Left lobe of liver (tissue), 2 donors: ENCODE data around the gene MMP25. TPM values are rescaled to one million over a fixed set of nuclear protein-coding genes. Genes with fewer than 3 reads are reported as not detected.
"Not testable (repeated sequence)": the region's sequence is repeated elsewhere in the genome, so short reads cannot be mapped to it uniquely, and the experiment has no call there.

ENCODE experiments used
- ATAC-seq: fragments of 200-7000 bp; cut with Tn5 transposase; one replicate; pipeline ENCODE4 v1.9.1; 2020; ENCODE audit warnings: mild to moderate bottlenecking, moderate library complexity
- DNase-seq: peaks from one replicate; pipeline ENCODE4 v3.0.0-alpha.2; 2020; ENCODE audit warnings: low spot score
- total RNA-seq: library from RNA; stranded (reverse); gene quantifications from one replicate; pipeline ENCODE4 v1.2.1, GENCODE V29; 2021
- donor health status: DM: no; HTN: no; CAD: no; lungs with moderate emphysema.
- donor health status: DM: no; HTN: yes; CAD: no.

Gene MMP25
- total RNA-seq, 1 donor from 2014 or later = 0.96 TPM

DNA sequence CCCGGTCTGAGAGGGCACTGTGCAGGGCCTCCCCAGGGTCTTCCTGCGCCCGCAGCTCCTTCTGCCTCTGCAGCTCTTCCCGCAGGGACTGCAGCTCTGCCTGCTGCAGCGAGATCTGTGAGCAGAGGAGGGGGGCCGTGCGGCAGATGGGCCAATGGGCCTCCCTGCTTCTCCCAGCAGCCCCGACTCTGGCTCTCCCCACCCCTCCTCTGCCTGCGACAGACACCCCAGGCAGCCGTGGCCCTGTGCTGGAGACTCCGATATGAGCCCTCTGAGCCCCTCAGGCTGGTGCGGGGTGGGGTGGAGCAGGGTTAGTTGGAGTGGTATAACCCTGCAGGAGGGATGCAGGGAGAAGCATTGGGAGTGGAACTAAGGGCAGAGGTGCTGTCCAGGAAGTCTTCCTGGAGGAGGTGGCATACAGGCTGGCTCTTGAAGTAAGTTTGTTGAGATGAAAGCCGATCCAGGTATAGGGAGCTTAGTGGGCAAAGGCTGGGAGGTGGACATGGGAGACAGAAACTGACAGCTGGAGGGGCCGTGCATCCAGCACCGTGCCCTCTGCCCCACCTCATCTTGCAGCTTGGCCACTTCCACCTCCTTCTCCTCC lies 17.5 kb upstream of the MMP25 start:
- no peak for DNase-seq

DNA sequence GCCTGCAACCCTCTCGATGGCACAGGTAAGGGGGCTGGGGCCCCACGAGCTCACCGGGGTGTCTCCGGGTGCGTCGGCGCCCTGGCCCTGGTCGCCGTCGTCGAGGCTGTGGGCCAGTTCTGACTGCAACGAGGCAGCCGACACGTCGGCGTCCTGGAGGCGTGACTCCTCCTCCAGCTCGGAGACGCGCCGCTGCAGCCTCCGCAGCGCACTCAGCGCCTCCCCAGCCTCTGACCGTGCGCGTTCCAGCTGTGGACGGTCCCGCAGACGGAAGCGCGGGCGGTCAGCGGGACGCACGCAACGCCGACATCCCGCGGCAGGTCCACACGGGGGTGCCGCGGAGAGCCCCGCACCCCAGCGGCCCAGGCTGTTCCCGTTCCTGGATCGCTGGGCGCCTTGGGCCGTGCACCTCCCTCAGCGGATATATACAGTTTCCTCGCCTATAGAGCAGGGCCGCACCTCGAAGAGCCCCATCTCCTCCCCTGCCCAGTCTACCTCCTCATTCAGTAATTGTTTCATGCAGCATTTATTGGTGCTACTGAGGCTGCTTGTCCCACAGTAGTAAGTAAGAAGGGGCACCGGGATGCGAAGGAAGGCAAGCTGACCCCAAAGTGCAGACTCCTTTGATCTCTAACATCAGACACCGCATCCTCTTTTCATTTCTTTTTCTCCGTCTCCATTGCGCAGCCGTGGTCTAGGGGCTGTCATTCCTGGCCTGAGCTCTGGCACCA lies 16.7 kb upstream of the MMP25 start:
- DNase-seq = no peak
- no peak for ATAC-seq

More for the DNA sequence above, 17.5 kb upstream of the MMP25 start:
- ATAC-seq = no peak

GRCh38 chr16:3030222-3031212 lies 15.8 kb upstream of the MMP25 start:
- DNase-seq = no peak
- ATAC-seq = no peak

GRCh38 chr16:3032624-3033023 lies 13.7 kb upstream of the MMP25 start:
- DNase-seq (no peak), ATAC-seq (no peak)

- no peak for ATAC-seq
- DNase-seq = no peak
These were observed 10.9 kb upstream of the MMP25 start for GRCh38 chr16:3035289-3035971.

GRCh38 chr16:3035972-3036725 lies 10.2 kb upstream of the MMP25 start:
- no peak for DNase-seq
- no peak for ATAC-seq

DNA sequence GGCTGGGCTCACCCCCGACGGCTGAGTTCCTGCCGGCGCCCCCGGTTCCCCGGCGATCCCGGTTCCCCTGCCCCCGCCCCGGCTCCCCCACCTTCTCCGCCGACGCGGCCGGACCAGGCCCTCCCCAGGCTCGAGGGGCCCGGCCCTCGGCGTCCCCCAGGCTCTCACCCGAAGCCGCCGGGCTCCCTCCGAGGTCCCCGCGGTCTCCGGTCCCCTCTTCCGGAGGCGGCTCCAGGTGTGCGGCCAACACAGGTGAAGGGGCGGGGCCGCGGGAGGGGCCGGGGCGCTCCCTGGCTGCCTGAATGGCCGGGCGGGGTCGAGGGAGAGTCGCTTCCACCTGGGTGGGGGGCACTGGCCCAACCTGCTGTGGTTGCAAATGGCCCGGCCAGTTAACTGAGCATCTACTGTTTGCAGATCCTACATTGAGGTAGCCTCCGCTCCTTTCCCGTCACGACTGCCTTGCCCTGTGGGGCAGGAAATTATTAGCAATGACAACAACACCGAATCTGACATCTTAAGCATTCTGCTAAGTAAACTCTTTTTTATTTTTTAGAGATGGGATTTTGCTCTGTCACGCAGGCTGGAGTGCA lies 9.5 kb upstream of the MMP25 start, which contains the start of gene BICDL2:
TSS of gene BICDL2 (minus strand) at position 219 of the 590 bp plus-strand sequence. CDS start 1,448 bp downstream, outside the sequence.
- DNase-seq (no peak), ATAC-seq (no peak)

DNA sequence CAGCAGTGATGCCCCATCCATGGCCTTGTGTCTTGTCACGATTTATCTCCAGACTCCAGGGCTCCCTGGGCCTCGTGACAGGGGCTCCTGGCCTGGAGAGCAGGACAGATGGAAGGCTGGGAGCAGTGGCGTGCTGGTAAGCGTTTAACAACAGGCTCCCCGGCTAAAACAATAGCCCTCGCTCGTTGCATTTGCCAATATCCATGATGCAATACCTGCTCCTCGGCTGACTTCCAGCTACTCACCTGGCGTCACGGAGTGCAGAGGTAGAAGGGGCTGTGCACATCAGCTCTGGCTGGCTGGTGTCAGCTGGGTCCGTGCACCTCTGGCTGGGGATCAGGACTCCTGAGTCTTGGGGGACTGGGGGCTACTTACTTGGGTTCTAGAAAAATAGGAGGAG lies 8.1 kb upstream of the MMP25 start:
- DNase-seq (no peak), ATAC-seq (peak; percentile 70)

DNA sequence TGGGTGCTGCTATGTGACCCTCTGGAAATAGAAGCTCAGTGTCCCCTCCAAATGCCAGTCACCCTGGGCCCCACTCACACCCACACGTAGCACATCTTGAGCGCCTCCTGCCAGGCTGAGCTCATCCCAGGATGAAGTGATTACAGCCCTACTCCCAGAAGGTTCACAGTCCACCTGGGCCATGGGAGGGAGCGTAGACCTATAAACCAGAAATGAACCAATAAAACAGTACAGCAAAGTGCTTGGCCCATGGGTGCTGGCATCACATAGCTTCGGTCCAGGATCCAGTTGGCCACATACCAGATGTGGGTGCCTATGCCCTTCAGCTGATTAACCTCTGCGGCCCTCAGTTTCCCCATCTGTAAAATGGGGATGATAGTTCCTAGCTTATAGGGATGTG lies 7.5 kb upstream of the MMP25 start:
- ATAC-seq (no peak), DNase-seq (no peak)

DNA sequence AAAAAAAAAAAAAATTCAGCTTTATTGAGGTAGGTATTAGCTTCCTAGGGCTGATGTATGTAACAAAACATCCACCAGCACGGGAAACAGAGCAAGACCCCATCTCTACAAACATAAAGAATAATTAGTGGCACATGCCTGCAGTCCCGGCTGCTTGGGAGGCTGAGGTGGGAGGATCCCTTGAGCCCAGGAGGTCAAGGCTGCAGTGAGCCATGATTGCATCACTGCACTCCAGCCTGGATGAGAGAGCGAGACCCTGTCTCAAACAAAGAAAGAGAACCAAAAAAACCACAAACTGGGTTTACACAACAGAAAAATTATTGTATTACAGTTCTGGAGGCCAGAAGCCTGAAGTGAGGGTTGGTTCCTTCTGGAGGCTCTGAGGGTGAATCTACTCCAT lies 4.0 kb upstream of the MMP25 start:
- DNase-seq (no peak), ATAC-seq (no peak)

DNA sequence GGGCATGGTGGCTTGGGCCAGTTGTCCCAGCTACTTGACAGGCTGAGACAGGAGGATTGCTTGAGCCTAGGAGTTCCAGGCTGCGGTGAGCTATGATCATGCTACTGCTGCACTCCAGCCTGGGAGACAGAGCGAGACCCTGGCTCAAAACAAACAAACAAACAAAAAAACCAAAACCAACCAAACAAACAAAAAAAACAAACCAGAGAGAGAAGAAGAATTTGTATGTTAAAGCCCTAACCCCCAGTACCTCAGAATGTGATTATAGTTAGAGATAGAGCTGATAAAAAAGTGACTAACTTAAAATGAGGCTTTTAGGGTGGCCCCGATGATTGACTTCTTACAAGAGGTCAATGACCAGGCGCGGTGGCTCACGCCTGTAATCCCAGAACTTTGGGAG lies 1.7 kb upstream of the MMP25 start:
- DNase-seq = no peak
- ATAC-seq = no peak

DNA sequence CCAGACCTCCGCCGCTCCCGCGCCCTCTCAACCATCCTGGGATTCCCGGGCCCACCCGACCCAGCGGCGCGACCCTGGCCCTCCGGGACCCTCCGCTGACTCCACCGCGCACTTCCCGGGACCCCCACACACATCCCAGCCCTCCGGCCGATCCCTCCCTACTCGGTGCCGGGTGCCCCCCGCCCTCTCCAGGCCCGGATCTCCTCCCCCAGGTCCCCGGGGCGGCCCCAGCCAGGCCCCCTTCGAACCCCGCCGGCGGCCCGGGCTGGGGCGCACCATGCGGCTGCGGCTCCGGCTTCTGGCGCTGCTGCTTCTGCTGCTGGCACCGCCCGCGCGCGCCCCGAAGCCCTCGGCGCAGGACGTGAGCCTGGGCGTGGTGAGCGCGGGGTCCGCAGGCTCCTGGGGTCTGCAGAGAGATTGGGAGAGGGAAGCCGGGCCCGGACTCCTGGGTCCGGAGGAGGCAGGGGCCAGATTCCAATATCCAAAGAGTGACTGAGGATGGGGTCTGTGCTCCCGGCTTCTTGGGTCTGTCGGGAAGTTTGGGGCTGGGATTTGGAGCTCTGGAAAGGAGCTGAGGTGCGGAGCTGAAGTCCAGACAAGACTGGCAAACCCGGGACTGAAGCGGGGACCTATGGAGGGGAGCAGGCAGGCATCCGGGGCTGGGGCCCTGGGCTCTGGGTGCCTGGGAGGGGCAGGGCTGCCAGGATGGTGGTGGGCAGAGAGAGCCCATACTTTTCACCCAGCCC lies 453 bp downstream of the MMP25 start:
- peak; percentile 16 for ATAC-seq
- no peak for DNase-seq

GRCh38 chr16:3047387-3047720 lies 993 bp downstream of the MMP25 start:
- no peak for DNase-seq
- ATAC-seq = no peak

DNA sequence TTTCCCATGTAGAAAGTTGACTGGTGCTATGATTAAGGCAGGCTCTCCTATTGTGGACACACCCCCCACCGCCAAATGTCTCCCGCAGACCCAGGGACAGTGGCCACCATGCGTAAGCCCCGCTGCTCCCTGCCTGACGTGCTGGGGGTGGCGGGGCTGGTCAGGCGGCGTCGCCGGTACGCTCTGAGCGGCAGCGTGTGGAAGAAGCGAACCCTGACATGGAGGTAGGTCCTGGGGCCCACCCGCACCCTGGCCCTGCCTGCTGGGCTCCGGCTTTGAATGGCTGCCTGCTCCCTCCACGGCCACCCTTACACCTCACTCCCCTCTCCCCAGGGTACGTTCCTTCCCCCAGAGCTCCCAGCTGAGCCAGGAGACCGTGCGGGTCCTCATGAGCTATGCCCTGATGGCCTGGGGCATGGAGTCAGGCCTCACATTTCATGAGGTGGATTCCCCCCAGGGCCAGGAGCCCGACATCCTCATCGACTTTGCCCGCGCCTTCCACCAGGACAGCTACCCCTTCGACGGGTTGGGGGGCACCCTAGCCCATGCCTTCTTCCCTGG lies 3.6 kb downstream of the MMP25 start:
- ATAC-seq (no peak), DNase-seq (no peak)

GRCh38 chr16:3050487-3050886 lies 4.1 kb downstream of the MMP25 start:
- ATAC-seq (no peak), DNase-seq (no peak)

GRCh38 chr16:3051009-3051408 lies 4.6 kb downstream of the MMP25 start:
- no peak for DNase-seq
- ATAC-seq = no peak

DNA sequence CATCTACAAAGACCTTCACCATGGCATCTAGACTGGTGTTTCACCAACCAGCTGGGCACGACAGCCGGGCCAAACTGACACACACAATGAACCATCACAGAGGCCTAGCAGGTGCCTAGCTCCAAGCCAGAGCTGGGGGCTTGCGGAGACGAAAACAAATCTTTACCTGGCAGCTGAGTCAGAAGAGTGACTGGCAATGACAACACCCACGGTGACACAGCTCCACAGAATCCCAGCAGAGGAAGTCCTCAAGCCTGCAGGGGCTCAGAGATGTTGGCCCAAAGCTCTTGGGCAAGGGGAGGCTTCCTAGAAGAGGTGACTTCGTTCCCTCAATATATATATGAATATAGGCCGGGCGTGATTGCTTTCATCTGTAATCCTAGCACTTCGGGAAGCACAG lies 5.1 kb downstream of the MMP25 start:
- no peak for DNase-seq
- ATAC-seq = no peak

DNA sequence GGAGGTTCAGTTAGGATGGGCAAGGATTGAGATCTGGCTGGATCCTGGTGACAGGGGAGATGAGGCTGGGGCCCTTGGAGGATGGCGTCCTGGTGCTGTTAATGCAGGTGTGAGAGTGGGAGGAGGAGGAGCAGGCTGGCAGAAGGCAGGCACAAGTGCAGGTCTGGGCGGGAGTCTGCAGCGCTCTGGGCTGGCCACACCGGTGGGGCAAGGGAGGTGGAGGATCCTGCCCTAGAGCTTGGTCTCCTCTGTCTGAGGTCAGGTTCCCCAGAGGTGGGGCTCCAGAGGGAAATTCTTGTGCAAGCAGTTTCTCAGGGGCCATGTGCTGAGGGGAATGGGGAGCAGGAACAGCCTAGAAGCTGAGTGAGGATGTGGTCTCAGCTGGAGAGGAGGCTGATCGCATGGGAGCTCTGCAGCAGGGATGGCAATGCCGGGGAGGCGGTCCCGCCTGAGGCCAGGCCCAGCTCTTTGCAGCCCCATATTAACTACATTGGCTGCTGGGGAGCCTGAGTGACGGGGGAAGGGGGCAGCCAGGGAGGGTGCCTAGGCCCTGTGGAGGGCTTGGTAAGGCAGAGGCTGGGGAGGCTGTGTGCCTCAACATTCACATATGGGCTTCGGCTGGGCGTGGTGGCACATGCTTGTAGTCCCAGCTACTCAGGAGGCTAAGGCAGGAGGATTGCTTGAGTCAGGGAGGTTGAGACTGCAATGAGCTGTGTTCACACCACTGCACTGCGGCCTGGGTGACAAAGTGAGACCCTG lies 6.4 kb downstream of the MMP25 start:
- DNase-seq, ATAC-seq: not testable (repeated sequence)
